Measurements from ENCODE around the gene LOXHD1. TPM values are rescaled to one million over a fixed set of nuclear protein-coding genes. Genes with fewer than 3 reads are reported as not detected.

The LOXHD1 gene
- total and polyA plus RNA-seq, 2 of the 13 experiments (the other 11 are each of a cell fraction or from before 2014, with no cell fraction given) = not detected

DNA sequence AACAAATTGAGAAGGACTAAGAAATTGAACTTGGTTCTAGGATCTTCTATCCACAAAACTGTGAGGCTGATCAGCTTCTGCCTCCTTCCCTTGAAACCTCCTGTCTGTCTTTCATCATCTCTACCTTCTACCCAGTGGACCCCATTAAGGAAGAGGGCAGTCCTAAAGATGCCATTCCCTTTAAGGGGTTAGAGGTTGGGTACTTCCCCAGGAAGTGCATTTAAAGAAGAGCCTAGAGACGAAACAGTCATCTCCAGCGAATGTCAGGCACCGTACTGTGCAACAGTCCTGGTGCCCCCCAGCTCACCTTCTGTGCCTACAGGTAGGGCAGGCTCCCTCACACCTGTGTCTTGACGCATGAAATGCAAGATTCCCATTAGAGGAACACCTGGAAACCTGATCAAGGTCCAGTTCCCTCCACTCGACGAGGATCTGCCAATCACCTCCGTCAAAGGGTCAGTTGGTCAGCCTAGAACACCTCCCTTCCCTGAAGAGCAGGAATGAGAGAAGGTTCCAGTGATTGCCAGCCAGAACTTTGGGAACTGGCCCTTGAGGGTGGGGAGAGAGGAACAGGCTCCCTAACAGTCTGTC is 20.9 kb downstream of the LOXHD1 start:
- CTCF ChIA-PET (ENCODE audit: low intra/inter-chr PET ratio, low total read pairs) = no interaction called here
- no peak for FAIRE-seq
- no peak for TF ChIP-seq KLF15 (CRISPR knock-in tag; IDR thresholded peaks at IDR 0.05; ENCODE audit: borderline replicate concordance)
- TF ChIP-seq, protein P1, sequence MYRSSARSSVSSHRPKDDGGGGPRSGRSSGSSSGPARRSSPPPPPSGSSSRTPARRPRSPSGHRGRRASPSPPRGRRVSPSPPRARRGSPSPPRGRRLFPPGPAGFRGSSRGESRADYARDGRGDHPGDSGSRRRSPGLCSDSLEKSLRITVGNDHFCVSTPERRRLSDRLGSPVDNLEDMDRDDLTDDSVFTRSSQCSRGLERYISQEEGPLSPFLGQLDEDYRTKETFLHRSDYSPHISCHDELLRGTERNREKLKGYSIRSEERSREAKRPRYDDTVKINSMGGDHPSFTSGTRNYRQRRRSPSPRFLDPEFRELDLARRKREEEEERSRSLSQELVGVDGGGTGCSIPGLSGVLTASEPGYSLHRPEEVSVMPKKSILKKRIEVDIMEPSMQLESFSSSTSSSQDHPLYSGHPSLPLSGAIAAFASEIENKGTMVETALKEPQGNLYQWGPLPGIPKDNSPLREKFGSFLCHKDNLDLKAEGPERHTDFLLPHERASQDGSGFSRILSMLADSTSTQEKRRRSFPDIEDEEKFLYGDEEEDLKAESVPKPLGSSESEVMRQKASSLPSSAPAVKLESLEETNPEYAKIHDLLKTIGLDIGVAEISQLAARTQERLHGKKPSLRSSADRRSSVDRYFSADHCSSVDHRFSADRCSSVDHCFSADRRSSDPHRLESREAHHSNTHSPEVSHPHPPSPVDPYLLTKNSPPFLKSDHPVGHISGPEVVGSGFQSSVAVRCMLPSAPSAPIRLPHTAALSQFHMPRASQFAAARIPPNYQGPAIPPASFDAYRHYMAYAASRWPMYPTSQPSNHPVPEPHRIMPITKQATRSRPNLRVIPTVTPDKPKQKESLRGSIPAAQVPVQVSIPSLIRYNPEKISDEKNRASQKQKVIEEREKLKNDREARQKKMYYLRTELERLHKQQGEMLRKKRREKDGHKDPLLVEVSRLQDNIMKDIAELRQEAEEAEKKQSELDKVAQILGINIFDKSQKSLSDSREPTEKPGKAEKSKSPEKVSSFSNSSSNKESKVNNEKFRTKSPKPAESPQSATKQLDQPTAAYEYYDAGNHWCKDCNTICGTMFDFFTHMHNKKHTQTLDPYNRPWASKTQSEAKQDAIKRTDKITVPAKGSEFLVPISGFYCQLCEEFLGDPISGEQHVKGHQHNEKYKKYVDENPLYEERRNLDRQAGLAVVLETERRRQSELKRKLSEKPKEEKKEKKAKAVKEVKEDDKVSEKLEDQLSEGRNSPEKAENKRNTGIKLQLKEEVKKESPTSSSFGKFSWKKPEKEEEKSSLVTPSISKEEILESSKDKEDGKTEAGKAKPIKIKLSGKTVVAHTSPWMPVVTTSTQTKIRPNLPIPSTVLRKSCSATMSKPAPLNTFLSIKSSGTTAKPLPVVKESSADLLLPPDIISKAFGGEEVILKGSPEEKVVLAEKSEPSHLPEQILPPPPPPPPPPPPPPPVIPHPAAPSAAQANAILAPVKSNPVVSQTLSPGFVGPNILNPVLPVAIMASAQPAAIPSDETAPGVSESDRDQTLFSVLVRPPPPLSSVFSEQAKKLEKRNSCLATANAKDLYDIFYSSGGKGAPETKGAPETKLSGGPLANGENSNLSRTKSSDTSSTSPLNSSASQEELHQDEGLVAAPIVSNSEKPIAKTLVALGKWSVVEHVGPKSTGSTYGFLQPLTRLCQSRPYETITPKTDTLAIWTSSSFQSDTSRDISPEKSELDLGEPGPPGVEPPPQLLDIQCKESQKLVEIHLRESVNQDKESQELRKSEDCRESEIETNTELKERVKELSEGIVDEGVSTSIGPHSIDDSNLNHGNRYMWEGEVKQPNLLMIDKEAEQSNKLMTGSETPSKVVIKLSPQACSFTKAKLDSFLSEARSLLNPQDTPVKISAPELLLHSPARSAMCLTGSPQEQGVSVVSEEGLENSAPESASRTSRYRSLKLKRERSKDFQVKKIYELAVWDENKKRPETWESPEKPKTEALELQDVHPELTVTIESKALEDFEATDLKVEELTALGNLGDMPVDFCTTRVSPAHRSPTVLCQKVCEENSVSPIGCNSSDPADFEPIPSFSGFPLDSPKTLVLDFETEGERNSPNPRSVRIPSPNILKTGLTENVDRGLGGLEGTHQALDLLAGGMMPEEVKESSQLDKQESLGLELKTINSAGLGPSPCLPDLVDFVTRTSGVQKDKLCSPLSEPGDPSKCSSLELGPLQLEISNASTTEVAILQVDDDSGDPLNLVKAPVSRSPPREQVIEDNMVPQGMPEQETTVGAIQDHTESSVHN (CRISPR knock-in tag; IDR thresholded peaks at IDR 0.05) = no peak
- no peak for TF ChIP-seq TCF7L2 (IDR thresholded peaks at IDR 0.05; ENCODE audit: low read depth, low read length)
- no peak for TF ChIP-seq ZNF549 (CRISPR knock-in tag; IDR thresholded peaks at IDR 0.05)
- no peak for TF ChIP-seq ZSCAN12 (CRISPR knock-in tag; IDR thresholded peaks at IDR 0.05)
- no peak for TF ChIP-seq ZNF17 (CRISPR knock-in tag; IDR thresholded peaks at IDR 0.05)
- TF ChIP-seq, protein P2, sequence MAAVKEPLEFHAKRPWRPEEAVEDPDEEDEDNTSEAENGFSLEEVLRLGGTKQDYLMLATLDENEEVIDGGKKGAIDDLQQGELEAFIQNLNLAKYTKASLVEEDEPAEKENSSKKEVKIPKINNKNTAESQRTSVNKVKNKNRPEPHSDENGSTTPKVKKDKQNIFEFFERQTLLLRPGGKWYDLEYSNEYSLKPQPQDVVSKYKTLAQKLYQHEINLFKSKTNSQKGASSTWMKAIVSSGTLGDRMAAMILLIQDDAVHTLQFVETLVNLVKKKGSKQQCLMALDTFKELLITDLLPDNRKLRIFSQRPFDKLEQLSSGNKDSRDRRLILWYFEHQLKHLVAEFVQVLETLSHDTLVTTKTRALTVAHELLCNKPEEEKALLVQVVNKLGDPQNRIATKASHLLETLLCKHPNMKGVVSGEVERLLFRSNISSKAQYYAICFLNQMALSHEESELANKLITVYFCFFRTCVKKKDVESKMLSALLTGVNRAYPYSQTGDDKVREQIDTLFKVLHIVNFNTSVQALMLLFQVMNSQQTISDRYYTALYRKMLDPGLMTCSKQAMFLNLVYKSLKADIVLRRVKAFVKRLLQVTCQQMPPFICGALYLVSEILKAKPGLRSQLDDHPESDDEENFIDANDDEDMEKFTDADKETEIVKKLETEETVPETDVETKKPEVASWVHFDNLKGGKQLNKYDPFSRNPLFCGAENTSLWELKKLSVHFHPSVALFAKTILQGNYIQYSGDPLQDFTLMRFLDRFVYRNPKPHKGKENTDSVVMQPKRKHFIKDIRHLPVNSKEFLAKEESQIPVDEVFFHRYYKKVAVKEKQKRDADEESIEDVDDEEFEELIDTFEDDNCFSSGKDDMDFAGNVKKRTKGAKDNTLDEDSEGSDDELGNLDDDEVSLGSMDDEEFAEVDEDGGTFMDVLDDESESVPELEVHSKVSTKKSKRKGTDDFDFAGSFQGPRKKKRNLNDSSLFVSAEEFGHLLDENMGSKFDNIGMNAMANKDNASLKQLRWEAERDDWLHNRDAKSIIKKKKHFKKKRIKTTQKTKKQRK (IDR thresholded peaks at IDR 0.05; ENCODE audit: low read length) = no peak
- TF ChIP-seq, protein P3, sequence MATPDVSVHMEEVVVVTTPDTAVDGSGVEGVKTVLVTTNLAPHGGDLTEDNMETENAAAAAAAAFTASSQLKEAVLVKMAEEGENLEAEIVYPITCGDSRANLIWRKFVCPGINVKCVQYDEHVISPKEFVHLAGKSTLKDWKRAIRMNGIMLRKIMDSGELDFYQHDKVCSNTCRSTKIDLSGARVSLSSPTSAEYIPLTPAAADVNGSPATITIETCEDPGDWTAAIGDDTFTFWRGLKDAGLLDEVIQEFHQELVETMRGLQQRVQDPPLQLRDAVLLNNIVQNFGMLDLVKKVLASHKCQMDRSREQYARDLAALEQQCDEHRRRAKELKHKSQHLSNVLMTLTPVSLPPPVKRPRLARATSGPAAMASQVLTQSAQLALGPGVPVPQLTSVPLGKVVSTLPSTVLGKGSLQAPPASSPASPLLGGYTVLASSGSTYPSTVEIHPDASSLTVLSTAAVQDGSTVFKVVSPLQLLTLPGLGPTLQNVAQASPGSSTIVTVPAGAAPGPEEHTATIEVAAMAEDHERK (CRISPR knock-in tag; IDR thresholded peaks at IDR 0.05; ENCODE audit: low read depth) = no peak
- no peak for TF ChIP-seq MYC (CRISPR knock-in tag; IDR thresholded peaks at IDR 0.05; ENCODE audit: borderline replicate concordance)
- TF ChIP-seq ZNF382 (CRISPR knock-in tag; IDR thresholded peaks at IDR 0.05; ENCODE audit: borderline replicate concordance) = no peak
- TF ChIP-seq ZNF10 (CRISPR knock-in tag; IDR thresholded peaks at IDR 0.05; ENCODE audit: borderline replicate concordance, low read depth) = no peak

More for the DNA sequence above, 20.9 kb downstream of the LOXHD1 start:
- H3K9me3 ChIP-seq (ENCODE audit: low read length) = no peaks in the 10 kb centered on the region
- H3K27me3 ChIP-seq (ENCODE audit: control insufficient read depth in 1 of 2, insufficient read depth in 2 of 2, low read length in 2 of 2) = peaks cover 0 to 10% of the 10 kb centered on the region in 2 experiments; a peak in 1 of 5 replicates
- DNase-seq (ENCODE audit: low spot score) (no peak), ATAC-seq (no peak)
- POLR2A ChIA-PET = no interaction called here
- no peak overlapping the region for H3K9ac ChIP-seq (ENCODE audit: insufficient read depth, low read depth, low read length)
- H3K27ac ChIP-seq (ENCODE audit: extremely low read length, insufficient read depth, low read length) = no peak overlapping the region
- intact Hi-C loops (cut with micrococcal nuclease; ENCODE audit: unreplicated experiment) (no loop called here), in situ Hi-C loops (cut with HindIII; ENCODE audit: extremely low pct_ligation_motif_present, low pct_unique_long_range_greater_than_20kb) (no loop called here)
- H2AFZ ChIP-seq (ENCODE audit: low read length) = no peak overlapping the region
- no peaks in the 10 kb centered on the region for H3K36me3 ChIP-seq (replicated peaks in 1 of 2; ENCODE audit: control insufficient read depth in 1 of 2, insufficient read depth in 2 of 2, low read length in 2 of 2)
- no peaks in the 10 kb centered on the region for H3K79me2 ChIP-seq (ENCODE audit: insufficient read depth, low read length)
- H3K4me3 ChIP-seq (replicated peaks in 1 of 3; ENCODE audit: insufficient read depth in 1 of 3, low read depth in 2 of 3, low read length in 3 of 3) = no peak overlapping the region
- H3K4me1 ChIP-seq (ENCODE audit: insufficient read depth, low read length) = no peaks in the 10 kb centered on the region
- no peak overlapping the region for H3K4me2 ChIP-seq (ENCODE audit: low read depth, low read length)
- no peaks in the 10 kb centered on the region for H4K20me1 ChIP-seq (ENCODE audit: insufficient read depth, low read length)
- WGBS (ENCODE audit: low lambda C conversion rate) = 18% methylated on average over 7 of the region's 7 CpGs
- no TSS peak for BruUV-seq (replicated peaks)
